ENCODE measurements around the gene CDH13. TPM values are rescaled to one million over a fixed set of nuclear protein-coding genes. Genes with fewer than 3 reads are reported as not detected.

CDH13 gene
- total RNA-seq, 1 donor from 2014 or later = not detected

GRCh38 chr16:83187405-83187804, 560.6 kb downstream of the CDH13 start:
- no peak overlapping the region for H3K27ac Mint-ChIP-seq
- DNase-seq = peak; percentile 56
- no peaks in the 10 kb centered on the region for H3K36me3 Mint-ChIP-seq (ENCODE audit: low read depth)
- intact Hi-C loops (cut with micrococcal nuclease) = no loop called here
- no peaks in the 10 kb centered on the region for H3K4me1 Mint-ChIP-seq
- no peak overlapping the region for H3K4me3 Mint-ChIP-seq
- H3K9me3 Mint-ChIP-seq = peaks cover 3% of the 10 kb centered on the region
- H3K27me3 Mint-ChIP-seq = peaks cover 2% of the 10 kb centered on the region

- intact Hi-C loops (cut with micrococcal nuclease) = no loop called here
- H3K36me3 Mint-ChIP-seq (ENCODE audit: low read depth) = no peaks in the 10 kb centered on the region
- no peaks in the 10 kb centered on the region for H3K4me1 Mint-ChIP-seq
- H3K27me3 Mint-ChIP-seq = no peaks in the 10 kb centered on the region
- no peak for DNase-seq
- H3K9me3 Mint-ChIP-seq = no peaks in the 10 kb centered on the region
- H3K27ac Mint-ChIP-seq = no peak overlapping the region
- no peak overlapping the region for H3K4me3 Mint-ChIP-seq
Measured at GRCh38 chr16:83196796-83197195, 570.0 kb downstream of the CDH13 start.

GRCh38 chr16:83197450-83197849, 570.7 kb downstream of the CDH13 start:
- no peaks in the 10 kb centered on the region for H3K36me3 Mint-ChIP-seq (ENCODE audit: low read depth)
- H3K27me3 Mint-ChIP-seq = no peaks in the 10 kb centered on the region
- intact Hi-C loops (cut with micrococcal nuclease) = no loop called here
- no peaks in the 10 kb centered on the region for H3K4me1 Mint-ChIP-seq
- H3K27ac Mint-ChIP-seq = no peak overlapping the region
- H3K4me3 Mint-ChIP-seq = no peak overlapping the region
- no peak for DNase-seq
- no peaks in the 10 kb centered on the region for H3K9me3 Mint-ChIP-seq

GRCh38 chr16:83198977-83199376, 572.2 kb downstream of the CDH13 start:
- H3K4me3 Mint-ChIP-seq = no peak overlapping the region
- no peaks in the 10 kb centered on the region for H3K4me1 Mint-ChIP-seq
- H3K27ac Mint-ChIP-seq = no peak overlapping the region
- H3K9me3 Mint-ChIP-seq = no peaks in the 10 kb centered on the region
- H3K36me3 Mint-ChIP-seq (ENCODE audit: low read depth) = no peaks in the 10 kb centered on the region
- no peaks in the 10 kb centered on the region for H3K27me3 Mint-ChIP-seq
- intact Hi-C loops (cut with micrococcal nuclease) = no loop called here
- DNase-seq = no peak

GRCh38 chr16:83200005-83200779, 573.4 kb downstream of the CDH13 start:
- no peaks in the 10 kb centered on the region for H3K27me3 Mint-ChIP-seq
- H3K36me3 Mint-ChIP-seq (ENCODE audit: low read depth) = no peaks in the 10 kb centered on the region
- no peak overlapping the region for H3K4me3 Mint-ChIP-seq
- no peak overlapping the region for H3K27ac Mint-ChIP-seq
- H3K4me1 Mint-ChIP-seq = no peaks in the 10 kb centered on the region
- H3K9me3 Mint-ChIP-seq = no peaks in the 10 kb centered on the region
- DNase-seq = no peak
- intact Hi-C loops (cut with micrococcal nuclease) = no loop called here

- Mint-ChIP-seq H3K4me3 (no peak overlapping the region), H3K9me3 (no peaks in the 10 kb centered on the region), H3K27ac (no peak overlapping the region), H3K4me1 (no peaks in the 10 kb centered on the region), H3K27me3 (no peaks in the 10 kb centered on the region), H3K36me3 (ENCODE audit: low read depth) (no peaks in the 10 kb centered on the region)
- DNase-seq = no peak
- intact Hi-C loops (cut with micrococcal nuclease) = no loop called here
Measured at GRCh38 chr16:83201748-83202147, 575.0 kb downstream of the CDH13 start.

- no peak for DNase-seq
- Mint-ChIP-seq H3K9me3 (no peaks in the 10 kb centered on the region), H3K4me3 (no peak overlapping the region), H3K27ac (no peak overlapping the region), H3K27me3 (no peaks in the 10 kb centered on the region), H3K36me3 (ENCODE audit: low read depth) (no peaks in the 10 kb centered on the region), H3K4me1 (no peaks in the 10 kb centered on the region)
- intact Hi-C loops (cut with micrococcal nuclease) = no loop called here
Measured at GRCh38 chr16:83205896-83206295, 579.1 kb downstream of the CDH13 start.

- Mint-ChIP-seq H3K4me3 (no peak overlapping the region), H3K9me3 (no peaks in the 10 kb centered on the region), H3K27ac (no peak overlapping the region), H3K27me3 (no peaks in the 10 kb centered on the region), H3K4me1 (no peaks in the 10 kb centered on the region), H3K36me3 (ENCODE audit: low read depth) (no peaks in the 10 kb centered on the region)
- no peak for DNase-seq
- intact Hi-C loops (cut with micrococcal nuclease) = no loop called here
Measured at GRCh38 chr16:83206426-83206825, 579.7 kb downstream of the CDH13 start.

- Mint-ChIP-seq H3K27ac (no peak overlapping the region), H3K4me1 (no peaks in the 10 kb centered on the region), H3K36me3 (ENCODE audit: low read depth) (no peaks in the 10 kb centered on the region), H3K27me3 (no peaks in the 10 kb centered on the region), H3K9me3 (no peaks in the 10 kb centered on the region), H3K4me3 (no peak overlapping the region)
- no peak for DNase-seq
- intact Hi-C loops (cut with micrococcal nuclease) = no loop called here
Measured at GRCh38 chr16:83211711-83212110, 584.9 kb downstream of the CDH13 start.

GRCh38 chr16:83212301-83212841, 585.6 kb downstream of the CDH13 start:
- intact Hi-C loops (cut with micrococcal nuclease) = no loop called here
- DNase-seq = no peak
- H3K27me3 Mint-ChIP-seq = no peaks in the 10 kb centered on the region
- H3K27ac Mint-ChIP-seq = no peak overlapping the region
- H3K36me3 Mint-ChIP-seq (ENCODE audit: low read depth) = no peaks in the 10 kb centered on the region
- no peak overlapping the region for H3K4me3 Mint-ChIP-seq
- no peaks in the 10 kb centered on the region for H3K4me1 Mint-ChIP-seq
- no peaks in the 10 kb centered on the region for H3K9me3 Mint-ChIP-seq

GRCh38 chr16:83214671-83215070, 587.9 kb downstream of the CDH13 start:
- no peaks in the 10 kb centered on the region for H3K36me3 Mint-ChIP-seq (ENCODE audit: low read depth)
- intact Hi-C loops (cut with micrococcal nuclease) = loop anchor here (5.0 kb wide), 1 partner anchor 582 kb away; no protein-coding TSS in a partner anchor
- H3K4me1 Mint-ChIP-seq = no peaks in the 10 kb centered on the region
- H3K9me3 Mint-ChIP-seq = no peaks in the 10 kb centered on the region
- H3K27ac Mint-ChIP-seq = no peak overlapping the region
- no peaks in the 10 kb centered on the region for H3K27me3 Mint-ChIP-seq
- H3K4me3 Mint-ChIP-seq = no peak overlapping the region
- no peak for DNase-seq

GRCh38 chr16:83215406-83216001, 588.7 kb downstream of the CDH13 start:
- DNase-seq = peak; percentile 85
- no peaks in the 10 kb centered on the region for H3K27me3 Mint-ChIP-seq
- H3K36me3 Mint-ChIP-seq (ENCODE audit: low read depth) = no peaks in the 10 kb centered on the region
- intact Hi-C loops (cut with micrococcal nuclease) = loop anchor here (5.0 kb wide), 1 partner anchor 583 kb away; no protein-coding TSS in a partner anchor
- H3K9me3 Mint-ChIP-seq = no peaks in the 10 kb centered on the region
- H3K4me1 Mint-ChIP-seq = no peaks in the 10 kb centered on the region
- no peak overlapping the region for H3K4me3 Mint-ChIP-seq
- no peak overlapping the region for H3K27ac Mint-ChIP-seq

GRCh38 chr16:83219285-83219684, 592.5 kb downstream of the CDH13 start:
- no peaks in the 10 kb centered on the region for H3K4me1 Mint-ChIP-seq
- H3K27ac Mint-ChIP-seq = no peak overlapping the region
- no peaks in the 10 kb centered on the region for H3K27me3 Mint-ChIP-seq
- no peaks in the 10 kb centered on the region for H3K36me3 Mint-ChIP-seq (ENCODE audit: low read depth)
- intact Hi-C loops (cut with micrococcal nuclease) = loop anchor here (5.0 kb wide), 1 partner anchor 587 kb away; no protein-coding TSS in a partner anchor
- H3K4me3 Mint-ChIP-seq = no peak overlapping the region
- no peaks in the 10 kb centered on the region for H3K9me3 Mint-ChIP-seq
- no peak for DNase-seq

- no peak overlapping the region for H3K4me3 Mint-ChIP-seq
Measured at GRCh38 chr16:83220066-83220465, 593.3 kb downstream of the CDH13 start.

More at GRCh38 chr16:83220066-83220465, 593.3 kb downstream of the CDH13 start:
- no peak overlapping the region for H3K27ac Mint-ChIP-seq
- H3K27me3 Mint-ChIP-seq = no peaks in the 10 kb centered on the region
- DNase-seq = no peak
- no peaks in the 10 kb centered on the region for H3K36me3 Mint-ChIP-seq (ENCODE audit: low read depth)
- H3K4me1 Mint-ChIP-seq = no peaks in the 10 kb centered on the region
- intact Hi-C loops (cut with micrococcal nuclease) = no loop called here
- H3K9me3 Mint-ChIP-seq = no peaks in the 10 kb centered on the region
